Measurements from ENCODE around the gene HM13. TPM values are rescaled to one million over a fixed set of nuclear protein-coding genes. Genes with fewer than 3 reads are reported as not detected.

The HM13 gene
- polyA plus RNA-seq, 2 of the 4 experiments (the other 2 are of a cell fraction), result 164 to 178 TPM

- TF ChIP-seq BCL3 (IDR thresholded peaks at IDR 0.05) (no peak), MAZ (IDR thresholded peaks at IDR 0.05; ENCODE audit: borderline replicate concordance, low read depth, low read length) (no peak), POLR2AphosphoS2 (conservative IDR thresholded peaks at IDR 0.05; ENCODE audit: low read length) (no peak), KDM1A (IDR thresholded peaks at IDR 0.05; ENCODE audit: low read depth) (no peak), CHD4 (IDR thresholded peaks at IDR 0.05; ENCODE audit: borderline replicate concordance) (peak; percentile 44; the same call in 1 of the 2 replicates), PHF8 (IDR thresholded peaks at IDR 0.05; ENCODE audit: borderline replicate concordance, low read depth) (no peak), EHMT2 (IDR thresholded peaks at IDR 0.05; ENCODE audit: low read depth) (no peak), ZNF302 (CRISPR knock-in tag; IDR thresholded peaks at IDR 0.05) (0 out of 2 replicates have a peak, but pooled peaks have one; percentile 12), SMC3 (IDR thresholded peaks at IDR 0.05) (no peak), USF2 (IDR thresholded peaks at IDR 0.05) (no peak), SREBF2 (IDR thresholded peaks at IDR 0.05) (no peak), KDM5A (IDR thresholded peaks at IDR 0.05) (no peak), RNF2 (IDR thresholded peaks at IDR 0.05; ENCODE audit: borderline replicate concordance, low read depth) (no peak), RAD21 (conservative IDR thresholded peaks at IDR 0.05 in 1 of 2, IDR thresholded peaks at IDR 0.05 in 1 of 2) (0 out of 5 replicates have a peak, but pooled peaks of 1 of the 2 experiments have one; percentile 2), TFCP2L1 (CRISPR knock-in tag; IDR thresholded peaks at IDR 0.05) (peak; percentile 17; the same call in 1 of the 2 replicates), EP300 (IDR thresholded peaks at IDR 0.05) (no peak), REST (IDR thresholded peaks at IDR 0.05) (no peak), EHF (CRISPR knock-in tag; IDR thresholded peaks at IDR 0.05) (peak; percentile 61), ELK1 (IDR thresholded peaks at IDR 0.05; ENCODE audit: low read depth, low read length) (no peak), ZC3H11A (IDR thresholded peaks at IDR 0.05) (no peak), HOXB13 (CRISPR knock-in tag; IDR thresholded peaks at IDR 0.05; ENCODE audit: low read depth) (peak; percentile 90), ZFP36 (IDR thresholded peaks at IDR 0.05; ENCODE audit: borderline replicate concordance, partially characterized antibody) (no peak), NFE2L2 (conservative IDR thresholded peaks at IDR 0.05; ENCODE audit: low read length) (no peak), HOXA7 (CRISPR knock-in tag; IDR thresholded peaks at IDR 0.05) (no peak), CHD2 (IDR thresholded peaks at IDR 0.05; ENCODE audit: low read length, partially characterized antibody) (no peak), FOXS1 (CRISPR knock-in tag; IDR thresholded peaks at IDR 0.05) (no peak), HES2 (IDR thresholded peaks at IDR 0.05) (no peak), RARB (CRISPR knock-in tag; IDR thresholded peaks at IDR 0.05) (no peak), HMGXB4 (CRISPR knock-in tag; IDR thresholded peaks at IDR 0.05; ENCODE audit: borderline replicate concordance) (no peak), FOSL2 (IDR thresholded peaks at IDR 0.05) (no peak), FOSL2 (CRISPR knock-in tag; IDR thresholded peaks at IDR 0.05) (no peak), GATA3 (IDR thresholded peaks at IDR 0.05; ENCODE audit: borderline replicate concordance) (no peak), CEBPB (IDR thresholded peaks at IDR 0.05) (no peak), CBX8 (IDR thresholded peaks at IDR 0.05) (no peak), HOXB5 (CRISPR knock-in tag; IDR thresholded peaks at IDR 0.05) (no peak)
Observed at GRCh38 chr20:31572042-31572700, 57.9 kb downstream of the HM13 start (continued).

Measured in A549 (cell line).